ENCODE measurements around the gene TRIP4. TPM values are rescaled to one million over a fixed set of nuclear protein-coding genes. Genes with fewer than 3 reads are reported as not detected.
"Not testable (repeated sequence)": the region's sequence is repeated elsewhere in the genome, so short reads cannot be mapped to it uniquely, and the experiment has no call there.

Gene TRIP4
- total RNA-seq, 2 donors from 2014 or later: 20.7 to 26.2 TPM

- intact Hi-C loops (cut with DNase I): no loop called here
Observed at GRCh38 chr15:64464276-64465005, 76.8 kb downstream of the TRIP4 start.

GRCh38 chr15:64466408-64467141 is 78.9 kb downstream of the TRIP4 start:
- DNase-seq (ENCODE audit: low spot score): no peak
- intact Hi-C loops (cut with DNase I): no loop called here

More at GRCh38 chr15:64464276-64465005, 76.8 kb downstream of the TRIP4 start:
- no peak for DNase-seq (ENCODE audit: low spot score)

GRCh38 chr15:64472161-64472560 is 84.5 kb downstream of the TRIP4 start:
- intact Hi-C loops (cut with DNase I): no loop called here
- DNase-seq (ENCODE audit: low spot score): no peak

- DNase-seq (ENCODE audit: low spot score): no peak
- intact Hi-C loops (cut with DNase I): no loop called here
Observed at GRCh38 chr15:64474846-64475245, 87.2 kb downstream of the TRIP4 start.

GRCh38 chr15:64476550-64476949 is 88.9 kb downstream of the TRIP4 start:
- intact Hi-C loops (cut with DNase I): loop anchor here in 1 of 2 donors (2.0 kb wide), 1 partner anchor 766 kb away; no protein-coding TSS in a partner anchor
- DNase-seq (ENCODE audit: low spot score): no peak

GRCh38 chr15:64478863-64479262 is 91.2 kb downstream of the TRIP4 start:
- intact Hi-C loops (cut with DNase I): no loop called here
- DNase-seq (ENCODE audit: low spot score): no peak

GRCh38 chr15:64480891-64481290 is 93.3 kb downstream of the TRIP4 start:
- no peak for DNase-seq (ENCODE audit: low spot score)
- intact Hi-C loops (cut with DNase I): no loop called here

- DNase-seq (ENCODE audit: low spot score): no peak
- intact Hi-C loops (cut with DNase I): no loop called here
Observed at GRCh38 chr15:64483749-64484148, 96.1 kb downstream of the TRIP4 start.

- intact Hi-C loops (cut with DNase I): no loop called here
Observed at GRCh38 chr15:64485796-64486195, 98.2 kb downstream of the TRIP4 start.

GRCh38 chr15:64490598-64491259 is 103.1 kb downstream of the TRIP4 start:
- DNase-seq (ENCODE audit: low spot score): no peak
- intact Hi-C loops (cut with DNase I): no loop called here

More at GRCh38 chr15:64485796-64486195, 98.2 kb downstream of the TRIP4 start:
- no peak for DNase-seq (ENCODE audit: low spot score)

GRCh38 chr15:64493641-64494040 is 106.0 kb downstream of the TRIP4 start:
- no peak for DNase-seq (ENCODE audit: low spot score)
- intact Hi-C loops (cut with DNase I): no loop called here

- intact Hi-C loops (cut with DNase I); DNase-seq (ENCODE audit: low spot score): not testable (repeated sequence)
Observed at GRCh38 chr15:64495968-64496367, 108.3 kb downstream of the TRIP4 start.

GRCh38 chr15:64500695-64501395 is 113.2 kb downstream of the TRIP4 start:
- intact Hi-C loops (cut with DNase I): no loop called here

GRCh38 chr15:64501396-64501715 is 113.7 kb downstream of the TRIP4 start:
- DNase-seq (ENCODE audit: low spot score): no peak
- intact Hi-C loops (cut with DNase I): no loop called here

More at GRCh38 chr15:64500695-64501395, 113.2 kb downstream of the TRIP4 start:
- DNase-seq (ENCODE audit: low spot score): no peak

GRCh38 chr15:64502151-64502550 is 114.5 kb downstream of the TRIP4 start:
- DNase-seq (ENCODE audit: low spot score): no peak
- intact Hi-C loops (cut with DNase I): no loop called here

GRCh38 chr15:64502551-64502950 is 114.9 kb downstream of the TRIP4 start:
- no peak for DNase-seq (ENCODE audit: low spot score)
- intact Hi-C loops (cut with DNase I): no loop called here

GRCh38 chr15:64503197-64503596 is 115.6 kb downstream of the TRIP4 start:
- intact Hi-C loops (cut with DNase I): no loop called here
- DNase-seq (ENCODE audit: low spot score): no peak

GRCh38 chr15:64503640-64504039 is 116.0 kb downstream of the TRIP4 start:
- no peak for DNase-seq (ENCODE audit: low spot score)
- intact Hi-C loops (cut with DNase I): no loop called here
